HG03378 (cell line): ENCODE data around the gene ESYT3.

Source experiments
- ATAC-seq: cut with Tn5 transposase; IDR thresholded peaks from one replicate; pipeline ENCODE4 v1.9.1; 2021; ENCODE audit warnings: mild to moderate bottlenecking, moderate library complexity; ENCODE audit not compliant: unreplicated experiment

The ESYT3 gene

DNA sequence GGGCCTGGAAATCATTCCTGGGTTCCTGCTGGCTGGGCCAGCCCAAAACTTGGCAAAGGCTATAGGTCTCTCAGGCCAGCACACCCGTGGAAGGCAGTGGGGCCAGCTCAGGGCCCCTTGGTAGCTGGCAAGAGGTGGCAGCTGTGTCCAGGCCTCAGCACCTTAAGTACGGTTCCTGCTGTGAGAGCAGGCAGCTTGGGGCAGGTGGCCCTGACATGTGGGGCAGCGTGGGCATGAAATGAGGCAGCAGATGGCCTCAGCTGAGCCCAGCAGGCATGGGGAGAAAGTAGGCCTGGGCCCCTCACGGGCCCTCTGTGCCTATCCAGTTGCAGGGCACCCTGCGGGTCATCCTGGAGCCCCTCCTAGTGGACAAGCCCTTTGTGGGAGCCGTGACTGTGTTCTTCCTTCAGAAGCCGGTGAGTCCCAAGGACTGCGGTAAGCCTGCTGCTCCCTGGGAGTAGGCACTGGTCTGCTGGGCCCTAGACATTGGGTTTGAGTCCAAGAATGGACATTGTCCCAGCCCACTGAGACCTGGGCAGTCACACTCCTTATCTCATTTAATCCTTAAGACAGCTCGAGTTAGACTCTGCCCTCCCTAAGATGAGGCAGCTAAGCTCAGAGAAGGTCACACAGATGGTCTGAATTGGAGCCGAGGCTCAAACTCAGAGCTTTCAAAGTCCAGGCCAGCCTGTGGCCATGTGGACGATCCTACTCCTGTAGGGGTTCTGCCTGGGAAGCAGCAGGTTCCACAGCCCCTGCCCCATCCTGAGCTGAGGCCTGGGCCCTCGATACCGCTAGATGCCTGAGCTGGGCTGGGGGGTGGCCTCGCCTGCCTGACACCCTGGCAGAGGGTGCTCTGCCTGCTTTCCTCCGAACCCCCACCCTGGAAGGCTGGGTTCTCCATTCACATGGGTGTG lies 25.5 kb downstream of the ESYT3 start:
- ATAC-seq, result no peak

DNA sequence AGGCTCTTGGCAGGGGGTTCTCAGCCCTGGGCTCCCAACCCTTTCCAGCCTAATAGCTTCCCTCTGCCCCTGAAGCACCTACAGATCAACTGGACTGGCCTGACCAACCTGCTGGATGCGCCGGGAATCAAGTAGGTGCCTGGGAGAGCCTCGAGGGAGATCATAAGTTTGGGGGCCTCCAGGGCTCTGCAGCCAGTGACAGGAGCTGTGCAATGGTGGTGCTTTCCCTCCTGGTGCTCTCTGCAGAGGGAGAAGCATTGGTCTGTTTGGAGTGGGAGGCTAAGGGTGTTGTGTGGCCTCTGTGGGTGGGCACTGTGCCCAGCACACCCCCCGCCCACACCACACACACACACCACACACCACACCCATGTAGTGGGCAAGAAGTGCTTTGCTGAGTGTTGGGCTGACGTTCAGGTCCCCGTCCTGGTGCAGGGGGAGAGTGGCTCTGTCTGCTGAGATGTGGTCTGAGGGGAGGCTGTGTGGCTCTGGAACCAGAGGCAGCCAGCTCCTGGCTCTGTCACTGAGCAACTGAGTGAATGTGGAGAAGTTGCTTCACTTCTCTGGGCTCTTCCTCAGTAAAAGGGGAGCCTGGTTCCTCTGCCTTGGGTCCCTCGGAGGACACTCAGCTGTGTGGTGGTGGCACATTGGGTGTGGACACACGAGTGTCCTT lies 26.3 kb downstream of the ESYT3 start:
- no peak for ATAC-seq

DNA sequence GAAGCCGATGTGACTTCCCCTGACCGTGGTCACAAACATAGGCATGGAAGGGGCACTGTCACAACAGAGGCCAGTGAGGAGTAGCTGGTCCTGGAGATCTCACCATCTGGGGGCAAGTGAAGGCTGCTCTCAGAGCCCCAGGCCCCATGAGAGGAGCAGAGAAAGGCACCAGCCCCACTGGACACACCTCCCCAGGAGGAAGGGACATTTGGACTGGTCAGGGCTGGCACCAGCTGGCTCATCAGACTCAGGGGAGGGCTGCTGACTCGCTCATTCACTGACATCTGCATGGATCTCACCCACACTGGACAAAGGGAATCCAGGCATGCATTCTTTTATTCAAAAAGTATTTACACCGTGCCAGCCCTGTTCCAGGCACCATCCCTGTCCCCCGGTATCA lies 26.8 kb downstream of the ESYT3 start:
- ATAC-seq, result no peak

DNA sequence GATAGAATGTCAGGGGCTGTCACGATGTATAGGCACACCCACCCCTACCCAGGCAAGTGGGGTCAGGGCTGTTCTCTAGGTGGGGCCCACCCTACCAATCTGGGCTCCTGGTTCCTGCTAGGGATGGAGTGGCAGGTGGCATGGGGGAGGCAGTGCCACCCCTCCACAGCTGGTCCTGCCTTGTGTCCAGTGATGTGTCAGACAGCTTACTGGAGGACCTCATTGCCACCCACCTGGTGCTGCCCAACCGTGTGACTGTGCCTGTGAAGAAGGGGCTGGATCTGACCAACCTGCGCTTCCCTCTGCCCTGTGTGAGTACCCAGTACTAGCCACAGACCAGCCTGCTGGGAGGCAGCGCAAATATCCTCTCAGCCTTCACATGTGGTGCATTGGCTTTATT lies 27.5 kb downstream of the ESYT3 start:
- ATAC-seq, result no peak

DNA sequence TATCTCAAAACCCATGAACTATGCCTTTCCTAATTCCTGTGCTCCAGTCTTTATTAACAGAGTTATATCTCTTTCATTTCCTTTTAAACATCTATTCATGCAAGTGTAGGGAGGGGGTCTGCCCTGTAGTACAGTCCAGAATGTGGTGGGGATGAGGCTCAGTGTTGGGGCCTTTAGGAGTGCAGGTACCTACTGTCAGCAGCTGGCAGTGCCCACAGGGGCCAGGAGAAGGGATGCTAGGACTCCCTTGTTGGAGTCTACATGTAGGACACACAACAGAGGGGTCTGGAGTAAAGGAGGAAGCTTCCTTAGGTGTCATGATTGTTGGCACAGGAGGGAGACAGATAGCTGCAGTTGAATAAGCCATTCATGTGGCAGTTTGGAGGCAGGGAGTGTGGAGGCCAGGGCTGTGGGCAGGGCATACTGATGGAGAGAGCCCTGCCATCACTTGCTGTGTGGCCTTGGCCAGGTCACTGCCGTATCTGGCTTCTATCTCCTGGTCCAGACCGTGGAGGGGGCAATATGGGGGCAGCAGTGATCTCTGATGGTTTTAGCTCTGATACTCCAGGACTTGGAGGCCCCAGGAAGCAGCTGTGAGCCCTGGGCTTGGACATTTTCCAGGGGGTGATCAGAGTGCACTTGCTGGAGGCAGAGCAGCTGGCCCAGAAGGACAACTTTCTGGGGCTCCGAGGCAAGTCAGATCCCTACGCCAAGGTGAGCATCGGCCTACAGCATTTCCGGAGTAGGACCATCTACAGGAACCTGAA lies 29.5 kb downstream of the ESYT3 start:
- no peak for ATAC-seq

DNA sequence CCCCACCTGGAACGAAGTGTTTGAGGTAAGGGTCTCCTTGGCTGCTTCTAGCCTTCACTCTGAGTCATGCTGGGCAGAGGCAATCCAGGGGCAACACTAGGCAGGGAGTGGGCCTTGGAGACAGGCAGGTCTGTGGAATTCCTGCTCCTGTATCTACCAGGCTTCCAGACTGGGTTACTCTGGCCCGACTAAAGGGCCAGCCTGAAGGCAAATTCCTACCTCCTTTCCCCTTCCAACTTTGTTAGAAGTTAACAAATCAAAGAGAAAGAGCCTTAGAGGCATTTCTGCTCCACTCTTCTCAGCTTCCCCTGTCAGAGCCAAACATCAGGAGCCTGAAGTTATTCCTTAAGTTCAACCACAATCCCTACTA lies 30.1 kb downstream of the ESYT3 start:
- no peak for ATAC-seq

DNA sequence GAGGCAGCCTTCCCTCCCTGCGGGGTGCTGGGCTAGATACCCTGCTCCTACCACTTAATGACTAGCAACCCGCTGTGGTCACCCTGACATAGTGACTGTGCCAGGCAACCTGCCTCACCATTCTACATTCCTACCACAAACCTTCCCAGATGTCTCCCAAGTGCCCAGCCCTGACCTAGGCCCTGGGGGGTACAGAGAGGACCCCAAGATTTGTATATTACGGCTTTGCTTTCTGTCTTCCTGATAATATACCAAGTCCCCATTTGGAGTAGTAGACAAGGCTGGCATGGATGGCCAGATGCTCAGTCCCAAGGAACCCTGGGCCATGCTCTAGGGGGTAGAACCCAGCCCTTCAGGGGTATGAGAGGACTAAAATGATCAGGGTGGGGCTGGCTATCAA lies 31.0 kb downstream of the ESYT3 start:
- no peak for ATAC-seq

DNA sequence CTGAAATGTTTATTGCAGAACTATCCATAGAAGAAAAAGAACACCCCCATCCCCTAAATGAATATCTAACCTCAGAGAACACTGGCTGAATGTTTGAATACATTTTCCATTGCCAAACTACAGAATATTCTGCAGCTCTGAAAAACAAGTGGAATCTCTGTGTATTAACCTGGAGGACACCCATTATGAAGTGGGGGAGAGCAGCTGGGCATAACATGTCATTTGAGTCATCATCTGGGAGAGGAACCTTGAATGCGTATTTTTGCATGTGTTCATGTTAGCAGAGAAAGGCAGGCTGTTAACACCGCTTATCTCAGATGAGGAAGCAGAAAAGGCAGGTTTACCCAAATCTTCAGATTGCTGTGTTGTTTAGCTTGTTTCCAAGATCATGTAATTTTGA lies 31.5 kb downstream of the ESYT3 start:
- no peak for ATAC-seq

DNA sequence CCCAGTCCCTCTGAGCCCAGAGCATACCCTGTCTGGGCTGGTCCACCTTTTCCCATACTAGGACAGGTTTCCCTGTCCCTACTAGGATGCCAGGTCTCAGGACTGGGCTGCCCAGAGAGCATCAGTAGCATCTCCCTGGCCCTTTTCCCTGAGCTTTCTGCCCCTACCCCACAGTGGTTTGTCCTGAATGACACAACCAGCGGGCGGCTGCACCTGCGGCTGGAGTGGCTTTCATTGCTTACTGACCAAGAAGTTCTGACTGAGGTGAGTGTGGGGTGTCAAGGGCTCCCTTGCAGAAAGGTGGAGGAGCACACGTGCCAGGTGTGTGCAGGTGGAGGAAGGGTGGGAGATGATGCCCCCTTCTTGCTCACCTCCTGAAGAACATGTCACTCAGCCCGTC lies 33.5 kb downstream of the ESYT3 start:
- no peak for ATAC-seq

DNA sequence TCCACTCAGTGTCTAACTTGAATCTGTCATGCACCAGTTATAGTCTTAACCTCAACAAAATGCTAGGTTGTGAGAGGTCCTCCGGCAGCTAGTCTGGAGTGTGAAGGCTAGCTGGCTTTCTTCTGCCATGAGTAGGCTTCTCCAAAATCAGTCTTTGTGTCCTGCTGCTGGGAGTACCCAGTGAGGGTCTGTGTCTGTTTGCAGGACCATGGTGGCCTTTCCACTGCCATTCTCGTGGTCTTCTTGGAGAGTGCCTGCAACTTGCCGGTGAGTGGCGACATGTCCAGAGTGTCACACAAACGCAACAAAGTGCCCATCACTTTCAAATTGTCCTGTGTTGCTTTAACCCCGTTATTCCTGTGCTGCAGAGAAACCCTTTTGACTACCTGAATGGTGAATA lies 34.0 kb downstream of the ESYT3 start:
- ATAC-seq, result no peak

DNA sequence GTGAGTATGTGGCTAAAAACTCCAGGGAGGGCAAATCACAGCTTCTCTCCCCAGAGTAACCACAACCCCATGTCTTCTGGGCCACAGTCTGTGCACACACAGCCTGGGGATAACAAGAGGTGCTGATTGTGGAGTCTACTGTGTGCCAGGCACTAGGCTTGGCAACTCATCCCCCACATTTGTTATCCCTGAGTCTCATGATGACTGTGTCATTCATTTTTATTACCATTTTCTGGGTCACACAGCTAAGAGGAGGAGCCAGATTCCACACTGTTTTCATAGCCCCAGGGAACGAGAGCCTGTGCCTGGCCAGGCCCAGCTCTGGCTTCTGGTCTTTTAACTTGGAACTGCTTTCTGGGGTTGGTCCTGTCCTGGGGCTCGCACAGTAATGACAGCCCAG lies 34.5 kb downstream of the ESYT3 start:
- no peak for ATAC-seq

DNA sequence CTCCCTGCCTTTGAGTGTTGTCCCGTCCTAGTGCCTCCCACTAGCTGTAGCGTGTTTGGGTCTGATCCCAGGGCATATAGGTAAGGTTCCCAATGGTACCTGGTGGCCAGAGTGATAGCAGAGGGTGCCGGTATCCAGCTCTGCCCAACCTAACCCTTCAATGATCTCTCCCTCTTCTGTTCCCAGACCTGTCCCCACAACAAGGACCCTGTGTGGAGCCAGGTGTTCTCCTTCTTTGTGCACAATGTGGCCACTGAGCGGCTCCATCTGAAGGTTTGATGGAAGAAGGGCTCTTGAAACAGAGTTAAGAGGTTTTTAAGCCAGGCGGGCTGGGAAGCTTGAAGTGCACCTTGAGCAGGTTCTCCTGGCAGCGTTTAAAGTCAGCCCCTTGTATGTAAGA lies 35.5 kb downstream of the ESYT3 start:
- ATAC-seq, result no peak

DNA sequence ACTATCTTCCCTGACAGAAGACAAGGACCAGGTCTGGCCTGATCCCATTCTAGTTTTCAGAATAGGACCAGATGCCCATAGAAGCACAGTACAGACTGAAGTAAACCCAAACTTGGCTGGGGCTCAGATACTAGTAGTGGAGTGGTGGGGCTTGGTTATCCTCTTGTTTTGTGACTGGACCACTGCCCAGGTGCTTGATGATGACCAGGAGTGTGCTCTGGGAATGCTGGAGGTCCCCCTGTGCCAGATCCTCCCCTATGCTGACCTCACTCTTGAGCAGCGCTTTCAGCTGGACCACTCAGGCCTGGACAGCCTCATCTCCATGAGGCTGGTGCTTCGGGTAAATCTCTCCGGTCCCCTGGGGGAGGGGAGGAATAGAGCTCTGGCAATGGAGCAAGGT lies 36.3 kb downstream of the ESYT3 start:
- no peak for ATAC-seq

DNA sequence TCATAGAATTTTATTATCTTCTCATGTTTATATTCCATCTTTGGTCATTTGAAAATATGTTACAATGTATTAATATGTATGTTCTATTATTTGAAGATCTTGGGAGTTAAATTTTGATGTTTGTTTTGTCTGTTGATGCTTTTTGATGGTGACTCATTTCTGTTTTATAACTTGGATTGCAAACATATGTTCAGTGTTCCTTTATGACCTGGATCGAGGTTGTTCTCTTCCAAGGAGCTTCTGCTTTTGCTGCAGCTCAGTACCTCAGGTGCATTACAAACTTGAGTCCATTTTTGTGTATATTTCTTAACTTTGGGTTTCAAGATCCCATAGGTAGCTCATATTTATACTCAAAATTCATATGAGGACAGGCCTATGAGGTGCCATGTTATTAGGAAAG lies 37.1 kb downstream of the ESYT3 start:
- ATAC-seq, result no peak

DNA sequence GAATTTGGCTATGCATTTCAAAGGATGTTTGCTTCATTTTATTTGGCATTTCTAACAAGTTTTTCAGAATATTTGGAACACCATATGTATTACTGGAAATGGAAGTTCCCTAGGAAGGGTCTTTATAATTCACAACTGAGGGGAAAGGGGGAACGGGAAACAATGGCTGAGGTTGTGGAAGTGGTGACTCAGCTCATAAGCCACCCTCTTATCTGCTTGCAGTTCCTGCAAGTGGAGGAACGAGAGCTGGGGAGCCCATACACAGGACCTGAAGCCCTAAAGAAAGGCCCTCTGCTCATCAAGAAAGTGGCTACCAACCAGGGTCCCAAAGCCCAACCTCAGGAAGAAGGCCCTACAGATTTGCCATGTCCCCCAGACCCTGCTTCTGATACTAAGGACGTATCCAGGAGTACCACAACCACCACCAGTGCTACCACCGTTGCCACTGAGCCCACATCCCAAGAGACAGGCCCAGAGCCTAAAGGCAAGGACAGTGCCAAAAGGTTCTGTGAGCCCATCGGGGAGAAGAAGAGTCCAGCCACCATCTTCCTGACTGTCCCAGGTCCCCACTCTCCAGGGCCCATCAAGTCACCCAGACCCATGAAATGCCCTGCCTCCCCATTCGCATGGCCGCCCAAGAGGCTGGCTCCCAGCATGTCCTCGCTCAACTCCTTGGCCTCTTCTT lies 37.9 kb downstream of the ESYT3 start:
- ATAC-seq, result no peak

DNA sequence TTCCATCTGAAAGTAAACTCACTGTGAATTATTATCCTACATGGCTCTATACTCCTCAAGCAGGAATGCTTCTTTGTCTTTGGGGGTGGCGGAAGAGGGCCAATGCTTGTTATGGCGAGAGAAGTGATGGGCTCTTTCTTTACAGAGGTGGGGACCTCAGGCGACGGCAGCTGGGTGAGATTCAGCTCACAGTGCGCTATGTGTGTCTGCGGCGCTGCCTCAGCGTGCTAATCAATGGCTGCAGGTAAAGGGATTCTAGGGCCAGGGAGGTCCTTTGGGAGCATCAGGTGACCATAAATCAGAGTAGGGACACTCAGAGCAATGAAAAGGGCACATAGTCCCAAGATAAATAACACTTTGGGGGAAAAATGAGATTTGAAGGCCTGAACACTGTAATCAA lies 39.0 kb downstream of the ESYT3 start:
- ATAC-seq, result no peak

DNA sequence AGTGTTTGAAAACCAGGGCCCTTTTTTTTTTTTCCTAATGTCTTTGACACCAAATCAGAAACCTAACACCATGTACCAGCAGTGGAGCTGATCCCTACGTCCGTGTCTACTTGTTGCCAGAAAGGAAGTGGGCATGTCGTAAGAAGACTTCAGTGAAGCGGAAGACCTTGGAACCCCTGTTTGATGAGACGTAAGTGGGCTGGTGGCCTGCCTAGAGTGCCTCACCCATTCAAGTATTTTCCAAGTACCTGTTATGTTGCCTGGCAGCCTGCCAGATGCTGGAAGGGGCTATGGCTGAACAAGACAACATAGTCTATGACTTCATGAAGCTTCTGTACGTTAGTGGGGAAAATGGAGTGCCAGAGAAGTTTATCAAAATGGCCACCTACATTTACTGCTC lies 39.7 kb downstream of the ESYT3 start:
- no peak for ATAC-seq

DNA sequence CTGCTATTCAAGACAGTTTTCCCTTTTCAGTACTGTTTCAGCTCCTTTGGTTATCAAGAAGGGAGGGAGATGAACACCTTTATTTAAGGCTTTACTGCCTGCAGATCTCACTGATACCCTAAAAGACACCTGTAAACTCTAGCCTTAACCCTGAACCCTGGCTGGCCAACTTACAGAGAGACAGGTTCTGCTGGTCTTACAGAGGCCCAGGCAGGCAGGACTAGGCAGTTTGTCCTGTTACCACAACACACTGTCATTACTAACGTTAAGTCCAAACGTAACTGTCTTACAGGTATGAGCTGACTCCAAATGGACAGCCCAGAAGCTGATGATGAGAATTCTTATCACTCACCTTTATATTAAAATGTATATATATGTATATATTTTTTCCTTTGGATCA lies 42.1 kb downstream of the ESYT3 start:
- ATAC-seq, result no peak

DNA sequence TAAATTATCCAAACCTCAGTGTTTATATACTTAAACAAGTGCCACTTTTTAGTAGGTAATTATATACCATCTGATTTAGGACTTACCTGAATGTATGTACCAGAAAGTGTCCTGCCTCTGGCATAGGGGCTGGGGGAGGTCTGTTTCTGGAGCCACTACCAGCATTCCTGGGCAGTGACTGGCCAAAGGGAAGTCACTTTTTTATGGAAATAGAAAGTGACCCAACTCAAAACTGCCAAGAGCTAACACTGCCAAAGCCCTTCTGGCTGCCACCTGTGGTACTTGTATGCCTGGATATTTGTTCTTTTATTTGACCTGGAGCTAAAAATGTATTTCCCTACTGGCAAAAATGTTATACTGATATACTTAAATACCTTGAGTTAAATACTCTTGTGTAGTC lies 42.7 kb downstream of the ESYT3 start:
- no peak for ATAC-seq

DNA sequence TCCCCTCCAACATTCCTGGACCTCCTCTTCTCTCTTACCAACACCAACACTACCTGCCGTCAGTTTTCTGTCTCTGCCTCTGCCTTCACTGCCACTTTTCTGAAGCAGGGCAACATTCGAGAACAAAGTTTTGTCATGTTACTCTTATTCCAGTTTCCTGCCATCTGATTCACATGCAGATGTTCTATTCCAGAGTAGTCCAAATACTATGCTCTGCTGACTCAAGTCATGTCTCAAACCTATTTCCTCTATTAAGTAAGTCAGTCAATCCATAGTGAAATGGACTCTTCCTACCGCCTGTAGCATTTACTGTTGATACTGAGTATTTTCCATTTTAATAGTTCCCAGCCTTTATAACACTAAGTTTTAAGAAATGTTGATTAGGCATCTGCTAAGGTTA lies 43.4 kb downstream of the ESYT3 start:
- no peak for ATAC-seq

DNA sequence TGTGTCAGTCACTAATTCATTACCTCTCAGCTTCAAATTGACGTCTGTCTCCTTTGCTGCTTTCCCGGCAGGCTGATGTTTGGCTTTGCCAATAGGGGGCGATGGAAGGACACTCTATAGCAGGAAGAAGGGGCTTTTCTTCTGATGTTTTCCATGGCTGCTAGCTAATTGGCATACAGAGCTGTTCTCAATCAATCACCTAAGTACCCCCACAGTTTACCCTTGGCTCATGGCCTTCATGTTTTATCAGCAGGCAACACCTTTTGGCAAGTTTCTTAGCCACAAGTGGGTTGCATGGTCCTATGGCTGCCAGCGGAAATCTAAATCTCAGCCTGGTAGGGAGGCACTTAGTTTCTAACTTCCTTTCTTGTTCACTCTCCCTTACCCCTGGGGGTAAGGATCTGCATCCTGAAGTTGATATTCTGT lies 45.0 kb downstream of the ESYT3 start:
- ATAC-seq, result no peak
